HG03196 (cell line): Measurements from ENCODE around the gene SLC35E1.
A peak's percentile ranks its signal among the peaks of the same experiment; 100 is the strongest.

Source experiments
- ATAC-seq: cut with Tn5 transposase; IDR thresholded peaks from one replicate; pipeline ENCODE4 v1.9.1; 2021; ENCODE audit not compliant: unreplicated experiment

SLC35E1 gene

DNA sequence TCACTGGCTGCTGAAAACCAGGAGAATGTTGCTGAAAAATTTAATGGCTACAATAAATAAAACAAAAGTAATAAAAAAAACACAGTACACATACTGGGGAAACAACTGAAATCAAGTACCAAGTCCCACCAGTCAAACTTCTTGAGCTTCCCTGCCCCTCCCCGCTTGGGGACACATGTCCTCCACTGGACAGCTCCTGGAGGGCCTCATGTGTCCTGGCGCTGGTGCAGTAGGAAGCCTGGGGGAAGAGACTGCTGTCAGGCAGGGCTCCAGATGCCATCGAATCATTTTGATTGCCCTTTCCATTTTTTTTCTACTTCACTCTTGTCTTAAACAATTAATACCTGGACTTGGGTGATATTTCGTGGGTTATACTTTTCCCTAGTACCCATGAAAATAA, 26.6 kb upstream of the SLC35E1 start:
- no peak for ATAC-seq

- no peak for ATAC-seq
Measured at GRCh38 chr19:16596399-16596798, 24.2 kb upstream of the SLC35E1 start.

DNA sequence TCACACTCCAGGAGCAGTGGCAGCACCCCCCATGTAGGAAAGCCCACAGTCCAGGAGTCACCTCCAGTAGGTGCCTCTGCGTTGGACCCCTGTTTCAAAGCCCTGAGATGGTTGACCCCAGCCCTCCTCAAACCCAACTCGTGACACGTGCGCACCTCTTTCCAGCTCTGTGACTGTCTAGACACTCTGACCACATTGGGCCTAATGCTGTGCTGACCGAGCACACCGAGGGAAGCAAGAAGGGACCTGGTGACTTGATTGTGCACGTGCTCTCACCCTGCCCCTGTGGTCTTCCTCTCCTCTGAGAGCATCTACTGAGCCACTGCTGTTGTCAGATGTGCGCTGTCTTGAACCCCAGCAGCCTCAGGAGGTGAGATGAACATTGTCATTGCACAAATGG, 22.9 kb upstream of the SLC35E1 start:
- no peak for ATAC-seq

GRCh38 chr19:16594681-16595091, 22.5 kb upstream of the SLC35E1 start:
- ATAC-seq = no peak

GRCh38 chr19:16594131-16594586, 21.9 kb upstream of the SLC35E1 start:
- peak; percentile 57 for ATAC-seq

DNA sequence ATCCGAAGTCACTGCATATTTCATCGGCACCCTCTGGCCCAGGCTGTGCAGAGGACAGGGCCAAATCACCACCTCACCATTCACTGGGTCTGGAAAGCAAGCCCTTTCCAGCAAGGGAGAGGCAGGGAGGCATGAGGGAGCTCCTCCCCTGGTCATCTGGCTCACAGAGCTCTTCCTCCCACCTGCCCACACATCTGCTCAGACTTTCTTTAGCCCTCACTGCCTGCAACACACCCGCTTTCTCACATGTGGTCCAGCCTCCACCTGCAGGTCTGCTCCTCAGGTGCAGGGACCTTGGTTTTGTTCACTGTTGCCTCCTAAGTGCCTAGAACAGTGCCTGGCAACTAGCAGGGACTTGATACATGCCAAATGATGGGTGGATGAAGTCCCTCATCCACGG, 21.0 kb upstream of the SLC35E1 start:
- no peak for ATAC-seq

- ATAC-seq = no peak
Measured at GRCh38 chr19:16591803-16592556, 19.8 kb upstream of the SLC35E1 start.

DNA sequence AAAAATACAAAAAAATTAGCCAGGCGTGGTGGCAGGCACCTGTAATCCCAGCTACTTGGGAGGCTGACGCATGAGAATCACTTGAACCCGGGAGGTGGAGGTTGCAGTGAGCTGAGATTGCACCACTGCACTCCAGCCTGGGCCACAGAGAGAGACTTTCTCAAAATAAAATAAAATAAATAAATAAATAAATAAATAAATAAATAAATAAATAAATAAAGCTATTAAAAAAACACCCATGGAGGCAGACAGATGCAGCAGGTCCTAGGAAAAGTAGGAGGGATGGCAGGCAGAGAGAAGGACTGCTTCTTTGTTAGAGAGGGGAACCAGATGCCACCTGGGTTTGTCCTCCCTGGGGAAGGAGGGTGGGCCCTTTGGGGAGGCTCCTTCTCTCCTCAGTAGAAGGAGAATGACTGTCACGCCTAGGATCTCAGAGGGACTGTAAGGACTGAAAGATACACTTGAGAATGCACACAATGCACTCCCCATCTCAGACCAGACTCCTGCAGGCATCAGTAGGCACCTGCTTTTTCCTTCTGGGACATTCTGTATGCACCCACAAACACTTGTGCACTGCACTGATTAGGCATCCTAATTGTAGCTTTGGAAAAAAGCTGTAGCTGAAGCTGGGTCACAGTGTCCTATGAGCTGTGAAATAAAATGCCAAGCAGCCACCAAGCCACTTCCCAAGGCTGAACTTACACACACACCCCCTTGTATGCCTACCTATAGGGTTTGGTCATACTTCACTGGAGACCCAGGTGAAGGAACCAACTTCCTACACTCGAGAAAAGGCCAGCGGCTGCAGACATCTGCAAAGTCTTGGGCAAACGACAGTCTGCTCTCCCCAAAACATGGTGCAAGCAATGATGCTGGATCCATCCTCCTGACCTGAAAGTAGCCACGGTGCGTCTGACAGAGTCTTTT, 18.9 kb upstream of the SLC35E1 start:
- no peak for ATAC-seq

DNA sequence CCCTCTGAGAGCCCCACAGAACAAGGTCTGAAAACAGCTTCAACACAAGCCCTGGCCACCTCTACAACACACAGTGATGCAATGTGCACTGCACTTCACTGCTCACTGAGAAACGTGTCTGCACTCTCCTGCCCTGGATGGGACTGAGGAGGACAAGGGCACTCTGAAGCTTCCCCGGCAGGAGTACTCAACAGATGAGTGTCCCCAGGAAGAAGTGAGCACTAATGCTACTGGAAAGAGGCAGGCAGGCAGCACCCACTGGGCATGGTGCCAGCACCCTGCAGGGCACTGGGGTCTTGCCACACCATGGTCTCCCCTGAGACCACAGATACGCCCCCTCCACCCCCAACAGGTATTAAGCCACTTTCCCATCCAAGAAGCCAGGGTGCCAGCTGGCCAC, 17.7 kb upstream of the SLC35E1 start:
- ATAC-seq = no peak

- no peak for ATAC-seq
Measured at GRCh38 chr19:16588824-16589577, 16.8 kb upstream of the SLC35E1 start.

DNA sequence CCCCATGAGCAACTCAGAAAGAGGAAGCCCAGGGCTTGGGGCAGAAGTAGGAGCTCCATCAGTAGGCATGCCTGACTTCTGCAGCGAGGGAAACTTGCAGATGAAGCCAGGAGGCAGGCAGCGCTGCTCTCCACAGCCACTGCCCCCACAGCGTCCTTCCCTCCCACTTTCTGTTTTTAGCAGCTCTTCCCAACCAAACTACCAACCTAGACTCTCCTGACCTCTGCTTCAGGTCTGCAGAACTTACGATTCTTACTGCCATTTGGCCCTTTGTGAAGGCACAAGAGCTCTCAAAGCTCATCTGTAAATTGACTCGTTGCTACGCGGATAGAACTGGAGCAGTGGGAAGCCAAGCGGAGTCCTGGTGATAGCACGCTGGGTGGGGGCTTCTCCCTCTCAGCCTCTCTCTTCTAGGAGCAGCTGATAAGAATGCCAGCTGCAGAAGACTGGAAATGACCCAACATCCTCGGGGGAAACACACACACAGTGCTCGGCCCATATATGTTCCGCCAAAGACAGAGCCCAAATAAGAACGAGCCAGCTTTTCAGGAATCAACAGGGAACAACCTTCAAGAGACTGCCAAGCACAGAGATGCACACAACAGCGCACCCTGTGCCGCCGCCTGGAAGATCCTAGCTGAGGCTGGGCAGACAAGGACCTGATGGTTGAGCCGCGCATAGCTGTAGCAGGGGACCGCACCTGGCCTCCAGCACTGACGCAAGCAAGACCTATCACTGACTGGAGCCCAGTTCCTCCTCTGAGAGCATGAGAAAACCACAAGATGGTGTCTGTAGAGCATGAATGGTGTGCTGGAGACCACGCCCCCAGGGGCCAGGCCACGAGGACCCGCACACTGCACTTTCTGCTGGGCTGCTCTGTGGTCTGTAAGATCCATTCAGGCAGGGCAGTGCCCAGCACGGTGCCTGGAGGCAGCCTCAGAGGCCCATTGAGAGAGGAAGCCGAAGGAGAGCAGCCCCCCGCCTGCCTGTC, 15.9 kb upstream of the SLC35E1 start:
- peak; percentile 28 for ATAC-seq

- no peak for ATAC-seq
Measured at GRCh38 chr19:16586991-16587832, 15.0 kb upstream of the SLC35E1 start.

DNA sequence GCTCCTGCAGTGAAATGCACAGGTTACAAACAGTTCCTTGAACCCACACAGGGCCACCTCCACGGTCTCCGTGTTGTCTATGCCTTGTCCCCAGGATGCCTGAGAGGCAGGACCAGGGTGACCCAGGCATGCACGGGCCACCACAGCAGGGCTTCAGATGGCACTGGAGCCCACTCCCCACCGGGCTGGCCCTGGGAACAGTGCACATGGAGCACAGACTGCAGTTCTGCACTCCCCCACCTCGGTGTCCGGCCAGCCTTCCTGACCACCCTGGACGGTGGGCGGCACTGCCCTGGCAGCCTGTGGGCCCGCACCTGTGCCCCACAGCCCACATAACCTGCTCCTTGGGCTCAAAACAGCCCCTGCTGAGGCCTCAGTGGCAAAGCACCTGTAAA, 14.3 kb upstream of the SLC35E1 start:
- ATAC-seq = no peak

- ATAC-seq = peak; percentile 33
Measured at GRCh38 chr19:16585808-16586476, 13.7 kb upstream of the SLC35E1 start.

GRCh38 chr19:16585094-16585801, 13.0 kb upstream of the SLC35E1 start:
- no peak for ATAC-seq

DNA sequence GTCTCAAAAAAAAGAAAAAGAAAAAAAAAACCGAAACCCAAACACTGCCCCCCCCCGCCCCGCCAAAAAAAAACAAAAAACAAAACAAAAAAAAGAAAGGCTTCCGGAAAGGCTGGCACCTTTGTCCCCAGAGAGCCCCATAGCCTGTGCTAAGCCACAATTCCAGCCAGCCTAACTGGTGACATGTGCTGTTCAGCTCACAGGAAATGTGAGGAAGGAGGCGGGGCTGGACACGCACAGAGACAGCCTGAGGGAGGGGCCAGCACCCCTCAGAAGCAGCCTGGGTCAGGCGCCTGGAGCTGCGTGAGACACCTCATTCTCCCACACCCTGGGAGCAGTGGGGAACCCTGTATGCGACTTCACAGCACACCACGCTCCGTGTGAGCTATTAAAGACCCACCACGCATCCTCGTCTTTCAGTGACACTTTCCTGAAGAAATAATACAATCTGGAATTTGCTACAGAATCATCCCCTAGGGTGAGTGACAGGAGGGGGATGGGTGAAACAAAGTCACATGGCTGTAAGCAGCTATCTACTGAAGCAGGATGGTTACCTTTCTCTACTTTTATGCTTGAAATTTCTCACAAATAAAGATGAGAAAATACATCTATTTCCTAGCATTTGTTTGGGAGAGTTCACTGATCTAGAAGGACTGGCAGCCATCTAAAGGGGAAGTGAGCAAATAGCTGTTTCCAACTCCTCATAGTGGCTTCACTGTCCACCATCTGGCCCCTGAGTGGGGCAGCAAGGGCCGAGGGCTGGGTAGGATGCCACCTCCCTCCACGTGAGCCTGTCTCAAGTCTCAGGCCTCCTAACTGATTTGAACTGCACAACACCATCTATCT, 12.3 kb upstream of the SLC35E1 start:
- ATAC-seq = peak; percentile 41
